GM21717 (cell line): ENCODE data around the gene FDPS.
"Not testable (repeated sequence)": the region's sequence is repeated elsewhere in the genome, so short reads cannot be mapped to it uniquely, and the experiment has no call there.

Experiments
- ATAC-seq: cut with Tn5 transposase; IDR thresholded peaks from one replicate; pipeline ENCODE4 v1.9.1; 2021; ENCODE audit warnings: mild to moderate bottlenecking, moderate library complexity; ENCODE audit not compliant: unreplicated experiment

Gene FDPS

DNA sequence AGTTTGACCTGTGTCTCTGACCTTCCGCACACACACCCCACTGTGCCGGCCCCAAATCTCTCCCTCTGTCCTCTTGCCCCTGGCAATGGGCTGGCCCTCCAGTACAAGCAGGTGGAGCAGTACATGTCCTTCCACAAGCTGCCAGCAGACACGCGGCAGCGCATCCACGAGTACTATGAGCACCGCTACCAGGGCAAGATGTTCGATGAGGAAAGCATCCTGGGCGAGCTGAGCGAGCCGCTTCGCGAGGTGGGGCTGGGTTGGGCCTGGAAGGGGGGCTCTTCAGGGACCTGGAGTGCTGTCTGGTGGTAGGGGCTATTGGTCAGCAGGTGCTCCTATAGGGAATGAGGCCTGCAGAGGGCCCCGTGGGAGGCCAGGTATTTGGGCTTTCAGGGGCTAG is 23.6 kb upstream of the FDPS start:
- ATAC-seq = no peak

GRCh38 chr1:155285631-155286044 is 23.0 kb upstream of the FDPS start:
- no peak for ATAC-seq

- no peak for ATAC-seq
These were observed 22.1 kb upstream of the FDPS start for GRCh38 chr1:155286544-155286943.

DNA sequence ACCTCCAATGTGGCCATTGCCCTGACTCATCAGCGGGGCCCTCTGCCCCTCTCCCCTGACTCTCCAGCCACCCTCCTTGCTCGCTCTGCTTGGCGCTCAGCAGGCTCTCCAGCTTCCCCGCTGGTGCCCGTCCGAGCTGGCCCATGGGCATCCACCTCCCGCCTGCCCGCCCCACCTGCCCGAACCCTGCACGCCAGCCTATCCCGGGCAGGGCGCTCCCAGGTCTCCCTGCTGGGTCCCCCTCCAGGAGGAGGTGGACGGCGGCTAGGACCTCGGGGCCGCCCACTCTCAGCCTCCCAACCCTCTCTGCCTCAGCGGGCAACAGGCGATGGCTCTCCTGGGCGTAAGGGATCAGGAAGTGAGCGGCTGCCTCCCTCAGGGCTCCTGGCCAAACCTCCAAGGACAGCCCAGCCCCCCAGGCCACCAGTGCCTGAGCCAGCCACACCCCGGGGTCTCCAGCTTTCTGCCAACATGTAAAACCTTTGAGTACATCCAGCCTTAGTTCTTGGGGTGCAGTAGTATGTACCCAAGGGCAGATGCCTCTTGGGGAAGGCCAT is 20.6 kb upstream of the FDPS start:
- no peak for ATAC-seq

GRCh38 chr1:155291006-155291405 is 17.7 kb upstream of the FDPS start:
- not testable (repeated sequence) for ATAC-seq

- ATAC-seq = no peak
These were observed 15.4 kb upstream of the FDPS start for GRCh38 chr1:155293086-155293749.

DNA sequence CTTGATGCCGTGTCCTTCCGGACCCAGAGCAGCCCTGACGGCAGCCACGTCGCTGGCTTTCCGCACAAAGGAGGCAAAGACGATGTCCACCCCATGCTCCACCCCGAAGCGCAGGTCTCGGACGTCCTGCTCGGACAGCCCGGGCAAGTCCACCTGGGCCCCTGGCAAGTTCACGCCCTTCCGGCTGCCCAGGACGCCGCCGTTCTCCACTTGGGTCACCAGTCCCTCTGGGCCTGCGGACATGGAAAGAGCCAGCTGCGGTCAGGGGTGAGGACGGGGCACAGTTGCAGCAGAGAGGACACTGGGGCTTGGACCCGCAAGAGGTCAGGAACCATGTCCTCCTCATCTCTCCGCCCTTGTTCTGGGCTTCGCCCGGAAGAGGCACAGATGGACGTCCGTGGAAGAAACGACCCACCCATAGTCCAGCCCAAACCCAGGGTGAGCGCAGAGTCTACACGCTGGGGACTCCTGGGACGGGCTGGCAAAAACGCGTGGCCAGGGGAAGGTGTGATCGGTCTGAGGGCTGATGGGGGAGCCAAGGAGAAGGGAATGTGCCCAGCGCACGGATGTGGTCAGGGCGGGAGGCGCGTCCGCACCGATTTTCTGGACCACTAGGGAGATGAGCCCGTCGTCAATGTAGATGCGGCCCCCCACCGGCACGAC is 14.0 kb upstream of the FDPS start:
- no peak for ATAC-seq

DNA sequence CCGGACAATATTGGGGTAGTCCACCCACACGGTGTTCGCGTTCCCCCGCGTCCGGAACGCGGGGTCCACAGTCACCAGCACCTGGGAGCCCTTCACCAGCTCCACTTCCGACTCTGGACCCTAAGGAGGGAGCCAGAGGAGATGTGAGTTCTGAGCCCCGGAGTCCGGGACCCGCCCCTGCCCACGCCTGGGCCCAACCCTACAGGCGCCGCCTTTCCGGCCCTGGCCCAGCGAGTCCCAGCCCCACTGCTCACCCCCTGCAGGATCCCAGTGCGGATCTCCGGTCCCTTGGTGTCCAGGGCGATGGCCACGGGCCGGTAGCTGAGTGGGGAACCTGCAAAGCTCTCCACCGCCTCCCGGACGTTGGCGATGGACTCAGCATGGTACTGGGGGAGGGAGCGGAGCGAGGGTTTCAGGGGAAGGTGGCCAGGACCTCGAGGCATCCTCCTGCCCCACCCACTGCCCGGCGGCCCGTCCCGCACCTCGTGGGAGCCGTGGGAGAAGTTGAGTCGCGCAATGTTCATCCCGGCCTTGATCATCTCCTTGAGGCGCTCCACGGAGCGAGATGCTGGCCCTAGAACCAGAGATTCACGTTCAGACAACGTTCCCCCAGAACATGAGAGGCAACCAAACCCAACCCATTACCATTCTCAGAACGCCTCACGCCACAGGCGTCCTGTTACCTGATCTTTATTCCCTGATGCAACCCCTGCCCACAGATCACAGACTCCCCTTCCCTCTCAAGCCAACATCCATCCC is 13.3 kb upstream of the FDPS start:
- no peak for ATAC-seq

DNA sequence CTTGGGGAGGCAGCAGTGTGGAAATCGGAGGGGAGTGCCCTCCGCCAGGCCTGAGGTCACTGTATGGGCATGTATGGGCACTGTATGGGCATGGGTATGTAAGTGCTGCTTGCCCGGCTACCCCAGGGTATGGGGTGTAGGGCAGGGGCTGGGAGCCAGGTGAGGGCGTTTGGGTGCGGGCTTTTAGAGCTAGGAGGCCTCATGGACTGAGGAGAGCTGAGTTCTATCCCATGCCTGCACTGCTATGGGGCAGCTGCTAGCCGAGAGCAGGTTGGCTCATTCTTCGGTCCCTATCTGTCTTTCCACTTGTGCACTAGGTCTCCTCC is 12.8 kb upstream of the FDPS start:
- ATAC-seq = no peak

DNA sequence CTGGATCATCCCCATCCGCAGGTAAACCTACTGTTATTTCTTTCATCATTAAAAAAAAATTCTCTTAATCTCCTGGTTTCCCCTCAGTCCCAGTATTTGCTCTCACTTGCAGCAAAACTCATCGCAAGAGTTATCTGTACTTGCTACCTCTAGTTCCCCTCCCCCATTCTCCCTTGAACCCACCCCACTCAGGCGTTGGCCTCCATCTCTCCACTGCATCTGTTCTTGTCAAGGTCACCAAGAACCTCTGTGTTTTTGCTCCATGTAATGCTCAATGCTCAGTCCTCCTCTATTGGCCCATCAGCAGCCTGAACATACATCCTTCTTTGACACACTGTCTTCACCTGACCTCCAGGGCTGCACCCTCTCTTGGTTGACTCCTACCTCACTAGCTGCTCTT is 12.0 kb upstream of the FDPS start:
- ATAC-seq = no peak

GRCh38 chr1:155297384-155297783 is 11.3 kb upstream of the FDPS start:
- no peak for ATAC-seq

GRCh38 chr1:155300024-155300423 is 8.6 kb upstream of the FDPS start:
- no peak for ATAC-seq

DNA sequence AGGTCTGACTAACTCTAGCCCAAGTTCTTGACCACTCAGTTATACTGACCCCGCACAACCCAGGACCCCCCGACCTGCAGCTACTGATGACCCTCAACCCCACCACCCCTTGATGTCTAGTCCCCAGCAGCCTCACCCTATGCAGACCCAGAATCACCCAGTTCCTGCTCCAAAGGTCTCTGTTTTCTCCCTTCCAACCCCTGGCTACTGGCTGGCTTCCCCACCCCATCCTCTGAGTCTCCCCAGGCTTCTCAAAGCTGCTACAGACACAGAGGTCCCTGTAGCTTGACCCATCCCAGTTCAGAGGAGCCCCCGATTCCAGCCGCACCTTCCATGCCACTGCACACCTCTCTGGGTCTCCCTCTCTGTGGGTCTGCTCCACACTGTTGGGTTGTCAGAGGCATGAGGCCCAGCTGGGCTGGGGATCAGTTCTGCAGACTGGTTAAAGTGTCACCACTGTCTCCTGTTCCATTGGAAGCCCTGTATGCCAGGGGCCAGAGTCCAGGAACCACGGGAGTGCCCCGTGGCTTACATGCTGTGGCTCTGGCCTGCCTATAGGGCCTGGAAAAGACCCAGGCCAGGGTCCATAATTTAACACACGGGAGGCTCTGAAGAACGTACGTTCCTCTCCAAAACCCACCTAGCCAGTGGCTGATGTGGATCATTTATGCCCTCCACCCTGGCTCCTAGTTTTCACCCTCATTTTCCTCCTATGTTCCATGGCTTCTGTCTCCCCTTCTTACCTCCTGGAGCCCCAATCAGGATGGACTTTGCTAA is 7.9 kb upstream of the FDPS start:
- ATAC-seq = no peak

DNA sequence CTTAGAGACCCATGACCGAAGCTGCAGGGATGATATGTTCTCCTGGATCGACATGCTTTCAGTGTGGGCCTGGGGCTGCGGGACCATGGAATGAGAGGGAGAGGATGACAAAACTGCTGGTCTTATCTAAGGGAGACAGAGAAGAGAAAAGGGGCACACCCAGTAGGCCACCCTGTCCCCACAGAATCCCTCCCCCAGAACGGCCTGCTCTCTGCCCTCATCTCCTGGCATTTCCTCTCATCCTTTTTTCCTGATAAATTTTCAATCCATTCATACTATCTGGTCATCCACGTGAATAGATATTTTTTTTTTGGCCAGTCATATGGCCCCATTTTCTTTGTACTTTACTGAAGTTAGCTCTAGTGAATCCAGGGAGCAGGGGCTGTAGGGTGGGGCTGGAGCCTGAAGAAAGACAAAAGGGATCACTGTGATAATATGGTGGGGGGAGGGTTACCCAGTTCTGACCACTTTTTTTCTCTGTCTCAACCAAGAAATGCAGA is 7.3 kb upstream of the FDPS start, which contains the start of gene PKLR:
Gene PKLR, minus strand, starts transcription at position 97 of the 500 bp plus-strand sequence. Its CDS starts 43 bp downstream, at position 54.
- ATAC-seq = no peak

DNA sequence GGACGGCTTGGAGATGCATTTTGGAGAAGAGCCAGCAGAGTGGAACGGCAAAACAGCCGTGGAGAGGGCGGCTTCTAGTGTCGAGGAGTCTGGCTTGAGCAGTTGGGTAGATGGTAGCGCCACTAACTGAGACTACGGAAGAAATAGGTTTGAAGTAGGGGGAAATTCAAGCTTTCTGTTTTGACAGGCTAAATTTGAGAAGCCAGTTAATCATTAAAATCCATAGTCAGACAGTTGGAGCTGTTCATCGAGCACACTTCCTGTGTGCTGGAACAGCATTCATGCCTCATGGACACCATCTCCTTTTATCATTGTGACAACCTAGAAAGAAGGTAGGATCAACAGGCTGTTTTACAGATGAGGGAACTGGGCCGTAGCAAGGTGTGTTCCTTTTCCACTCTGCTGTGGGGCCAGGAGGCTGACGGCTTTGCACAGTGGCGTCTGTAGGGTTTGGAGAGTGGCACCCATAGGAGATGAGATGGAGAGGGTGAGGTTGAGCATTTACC is 4.1 kb upstream of the FDPS start:
- ATAC-seq = no peak

GRCh38 chr1:155305881-155306391 is 2.7 kb upstream of the FDPS start:
- no peak for ATAC-seq

DNA sequence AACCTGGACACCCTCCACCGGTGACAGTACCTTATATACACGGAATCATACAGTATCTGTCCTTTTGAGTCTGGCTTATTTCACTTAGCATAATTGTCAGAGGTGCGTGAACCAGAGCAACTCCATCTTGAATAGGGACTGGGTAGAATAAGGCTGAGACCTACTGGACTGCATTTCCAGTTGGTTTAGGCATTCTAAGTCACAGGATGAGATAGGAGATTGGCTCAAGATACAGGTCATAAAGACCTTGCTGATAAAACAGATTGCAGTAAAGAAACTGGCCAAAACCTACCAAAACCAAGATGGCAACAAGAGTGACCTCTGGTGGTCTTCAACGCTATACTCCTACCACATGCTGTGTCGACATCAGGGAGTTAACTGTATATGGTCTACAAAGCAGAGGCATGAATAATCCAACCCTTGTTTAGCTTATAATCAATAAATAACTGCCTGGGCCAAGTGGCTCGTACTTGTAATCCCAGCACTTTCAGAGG is 1.4 kb upstream of the FDPS start:
- ATAC-seq = no peak

DNA sequence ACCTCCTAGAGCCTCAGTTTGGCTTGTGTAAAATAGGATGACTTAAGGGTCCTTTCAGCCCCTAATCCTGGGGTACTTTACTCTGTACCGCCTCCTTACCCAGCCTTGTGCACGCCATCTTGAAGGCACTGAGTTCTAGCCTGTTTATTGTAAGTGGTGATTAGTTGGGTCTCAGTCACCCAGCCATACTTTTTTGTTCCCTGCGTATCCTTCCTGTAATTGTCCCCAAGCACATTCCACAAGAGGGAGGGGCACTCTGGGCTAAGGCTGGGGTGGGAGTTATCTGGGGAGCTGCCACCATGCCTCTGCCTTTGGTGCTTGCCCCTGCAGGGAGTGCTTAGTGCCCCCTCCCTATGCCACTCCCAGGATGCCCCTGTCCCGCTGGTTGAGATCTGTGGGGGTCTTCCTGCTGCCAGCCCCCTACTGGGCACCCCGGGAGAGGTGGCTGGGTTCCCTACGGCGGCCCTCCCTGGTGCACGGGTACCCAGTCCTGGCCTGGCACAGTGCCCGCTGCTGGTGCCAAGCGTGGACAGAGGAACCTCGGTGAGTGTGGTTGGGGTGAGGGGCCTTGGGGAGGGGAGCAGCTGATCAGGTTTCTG is 856 bp downstream of the FDPS start:
- ATAC-seq = no peak

- no peak for ATAC-seq
These were observed 4.6 kb downstream of the FDPS start for GRCh38 chr1:155313261-155313660.

DNA sequence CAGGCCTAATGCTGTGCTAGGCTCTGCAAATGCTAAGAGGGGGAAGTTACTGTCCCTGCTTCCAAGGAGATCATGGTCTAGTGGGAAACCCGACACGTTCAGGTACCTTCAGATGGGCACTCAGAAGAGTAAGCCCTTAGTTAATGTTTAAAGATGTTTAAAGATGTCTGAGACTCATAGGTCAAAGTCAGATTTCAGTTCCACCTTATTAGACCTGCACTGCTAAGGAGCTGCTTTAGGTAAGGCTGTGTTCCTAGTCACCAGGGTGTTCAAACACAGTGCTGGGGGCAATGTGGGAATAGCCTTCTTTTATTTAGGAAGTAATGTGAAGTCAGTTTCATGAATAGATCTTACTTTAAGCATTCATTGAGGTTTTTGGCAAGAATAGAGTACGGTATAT is 8.3 kb downstream of the FDPS start:
- ATAC-seq = no peak
